GM12892 (cell line): ENCODE measurements around the gene SLC25A29.

Experiments used
- POLR2A ChIP-seq: IDR thresholded peaks from 2 replicates; pipeline ENCODE4 v1.6.1; 2011; ENCODE audit warnings: low read depth, low read length, control low read depth
- TAF1 ChIP-seq: IDR thresholded peaks from 2 replicates; pipeline ENCODE4 v1.6.1; 2011; ENCODE audit warnings: low read depth, mild to moderate bottlenecking, control low read depth, low read length, borderline replicate concordance

- no peak for TF ChIP-seq POLR2A
- no peak for TF ChIP-seq TAF1
These were observed 32.0 kb downstream of the SLC25A29 start for GRCh38 chr14:100274250-100274649.
